HEK293 (cell line): ENCODE measurements around the gene SYTL2.
A peak's percentile ranks its signal among the peaks of the same experiment; 100 is the strongest.

Experiments
- HIC1 ChIP-seq: fragments of 450-650 bp; formaldehyde crosslinking; IDR thresholded peaks from 2 replicates; pipeline ENCODE4 v1.5.1; 2016; ENCODE audit warnings: missing biosample characterization, missing genetic modification characterization
- IKZF3 ChIP-seq: fragments of 450-650 bp; IDR thresholded peaks from 2 replicates; pipeline ENCODE4 v1.5.0; 2018; ENCODE audit warnings: missing biosample characterization, mild to moderate bottlenecking, missing genetic modification characterization, moderate library complexity
- KLF1 ChIP-seq: fragments of 450-650 bp; formaldehyde crosslinking; IDR thresholded peaks from 2 replicates; pipeline ENCODE4 v1.5.1; 2016; ENCODE audit warnings: missing biosample characterization, missing genetic modification characterization
- PATZ1 ChIP-seq: fragments of 450-650 bp; formaldehyde crosslinking; IDR thresholded peaks from 2 replicates; pipeline ENCODE4 v1.5.1; 2016; ENCODE audit warnings: missing biosample characterization, missing genetic modification characterization
- SCRT2 ChIP-seq: fragments of 450-650 bp; formaldehyde crosslinking; IDR thresholded peaks from 2 replicates; pipeline ENCODE4 v1.5.1; 2016; ENCODE audit warnings: missing biosample characterization, missing genetic modification characterization
- TRIM28 ChIP-seq: IDR thresholded peaks from 2 replicates; pipeline ENCODE4 v1.6.1; 2011; ENCODE audit warnings: low read length, control low read depth, borderline replicate concordance
- WT1 ChIP-seq: fragments of 450-650 bp; formaldehyde crosslinking; IDR thresholded peaks from 2 replicates; pipeline ENCODE4 v1.5.1; 2016; ENCODE audit warnings: missing biosample characterization, missing genetic modification characterization
- YY1 ChIP-seq: fragments of 450-650 bp; formaldehyde crosslinking; IDR thresholded peaks from 2 replicates; pipeline ENCODE4 v1.5.1; 2018; ENCODE audit warnings: missing biosample characterization, missing genetic modification characterization
- ZBTB1 ChIP-seq: fragments of 450-650 bp; formaldehyde crosslinking; IDR thresholded peaks from 2 replicates; pipeline ENCODE4 v1.5.1; 2016; ENCODE audit warnings: missing biosample characterization, missing genetic modification characterization
- ZBTB17 ChIP-seq: fragments of 450-650 bp; formaldehyde crosslinking; IDR thresholded peaks from 2 replicates; pipeline ENCODE4 v1.5.1; 2016; ENCODE audit warnings: missing biosample characterization, missing genetic modification characterization
- ZBTB20 ChIP-seq: fragments of 450-650 bp; formaldehyde crosslinking; IDR thresholded peaks from 2 replicates; pipeline ENCODE4 v1.5.1; 2016; ENCODE audit warnings: missing biosample characterization, missing genetic modification characterization
- ZNF121 ChIP-seq: fragments of 450-650 bp; formaldehyde crosslinking; IDR thresholded peaks from 2 replicates; pipeline ENCODE4 v1.5.1; 2016; ENCODE audit warnings: missing biosample characterization, missing genetic modification characterization
- ZNF148 ChIP-seq: fragments of 450-650 bp; formaldehyde crosslinking; IDR thresholded peaks from 2 replicates; pipeline ENCODE4 v1.5.0; 2017; ENCODE audit warnings: missing biosample characterization, missing genetic modification characterization, borderline replicate concordance
- ZNF16 ChIP-seq: fragments of 450-650 bp; formaldehyde crosslinking; IDR thresholded peaks from 2 replicates; pipeline ENCODE4 v1.5.1; 2016; ENCODE audit warnings: low read depth, missing biosample characterization, missing genetic modification characterization
- ZNF175 ChIP-seq: fragments of 450-650 bp; formaldehyde crosslinking; IDR thresholded peaks from 2 replicates; pipeline ENCODE4 v1.5.1; 2016; ENCODE audit warnings: missing biosample characterization, missing genetic modification characterization
- ZNF335 ChIP-seq: fragments of 450-650 bp; formaldehyde crosslinking; conservative IDR thresholded peaks from 2 replicates; pipeline ENCODE4 v1.5.1; 2016; ENCODE audit warnings: missing biosample characterization, missing genetic modification characterization
- ZNF37A ChIP-seq: fragments of 450-650 bp; IDR thresholded peaks from 2 replicates; pipeline ENCODE4 v1.5.1; 2018; ENCODE audit warnings: missing biosample characterization, missing genetic modification characterization
- ZNF514 ChIP-seq: fragments of 450-650 bp; formaldehyde crosslinking; IDR thresholded peaks from 2 replicates; pipeline ENCODE4 v1.5.1; 2016; ENCODE audit warnings: missing biosample characterization, missing genetic modification characterization
- ZNF518A ChIP-seq: fragments of 450-650 bp; formaldehyde crosslinking; conservative IDR thresholded peaks from 2 replicates; pipeline ENCODE4 v1.5.1; 2016; ENCODE audit warnings: low read depth, missing biosample characterization, missing genetic modification characterization
- ZNF544 ChIP-seq: fragments of 450-650 bp; formaldehyde crosslinking; IDR thresholded peaks from 2 replicates; pipeline ENCODE4 v1.5.0; 2017; ENCODE audit warnings: missing biosample characterization, missing genetic modification characterization
- ZNF624 ChIP-seq: fragments of 450-650 bp; formaldehyde crosslinking; IDR thresholded peaks from 2 replicates; pipeline ENCODE4 v1.5.1; 2017; ENCODE audit warnings: missing biosample characterization, missing genetic modification characterization
- ZNF626 ChIP-seq: fragments of 450-650 bp; sonication (Bioruptor Pico); formaldehyde crosslinking; IDR thresholded peaks from 2 replicates; pipeline ENCODE4 v1.5.1; 2018; ENCODE audit warnings: missing biosample characterization, missing genetic modification characterization, inconsistent platforms
- ZNF707 ChIP-seq: fragments of 450-650 bp; formaldehyde crosslinking; IDR thresholded peaks from 2 replicates; pipeline ENCODE4 v1.5.1; 2016; ENCODE audit warnings: missing biosample characterization, missing genetic modification characterization
- ZNF747 ChIP-seq: fragments of 450-650 bp; formaldehyde crosslinking; IDR thresholded peaks from 2 replicates; pipeline ENCODE4 v1.5.1; 2016; ENCODE audit warnings: missing biosample characterization, missing genetic modification characterization
- ZNF76 ChIP-seq: fragments of 450-650 bp; formaldehyde crosslinking; IDR thresholded peaks from 2 replicates; pipeline ENCODE4; 2016; ENCODE audit warnings: low read depth, missing biosample characterization, missing genetic modification characterization, borderline replicate concordance
- ZNF776 ChIP-seq: fragments of 450-650 bp; formaldehyde crosslinking; IDR thresholded peaks from 2 replicates; pipeline ENCODE4 v1.5.0; 2017; ENCODE audit warnings: missing biosample characterization, missing genetic modification characterization, borderline replicate concordance
- ZXDB ChIP-seq: fragments of 450-650 bp; formaldehyde crosslinking; IDR thresholded peaks from 2 replicates; pipeline ENCODE4 v1.5.1; 2016; ENCODE audit warnings: missing biosample characterization, missing genetic modification characterization

SYTL2 gene

GRCh38 chr11:85664615-85665481, 146.1 kb downstream of the SYTL2 start, which contains the start of gene CREBZF (continued):
- 0 out of 2 replicates have a peak, but pooled peaks have one; percentile 13 for TF ChIP-seq HIC1 (tag by site-specific recombination)
- no peak; the same call in 1 of the 2 replicates for TF ChIP-seq WT1
- TF ChIP-seq ZNF518A = peak; percentile 44; the same call in 1 of the 2 replicates
- TF ChIP-seq ZNF121 = no peak
- no peak for TF ChIP-seq ZNF16 (tag by site-specific recombination)
- TF ChIP-seq ZXDB = 0 out of 2 replicates have a peak, but pooled peaks have one; percentile 12
- TF ChIP-seq ZNF747 (tag by site-specific recombination) = no peak
- no peak for TF ChIP-seq SCRT2
- TF ChIP-seq ZNF624 (tag by site-specific recombination) = no peak
- TF ChIP-seq ZBTB1 (tag by site-specific recombination) = no peak
- TF ChIP-seq KLF1 (tag by site-specific recombination) = peak; percentile 25; the same call in 1 of the 2 replicates
- TF ChIP-seq ZNF626 (tag by site-specific recombination) = no peak
- no peak for TF ChIP-seq ZNF514 (tag by site-specific recombination)
- no peak for TF ChIP-seq ZNF776
- TF ChIP-seq YY1 = peak; percentile 41; the same call in 1 of the 2 replicates
- TF ChIP-seq ZBTB17 (tag by site-specific recombination) = no peak
- peak; percentile 23; the same call in 1 of the 2 replicates for TF ChIP-seq TRIM28
- no peak for TF ChIP-seq ZNF148
- TF ChIP-seq IKZF3 (tag by site-specific recombination) = no peak
- TF ChIP-seq PATZ1 (tag by site-specific recombination) = peak; percentile 71; the same call in 1 of the 2 replicates
- TF ChIP-seq ZNF707 = no peak
- TF ChIP-seq ZNF335 = peak; percentile 90
- peak; percentile 70 for TF ChIP-seq ZNF76 (tag by site-specific recombination)
- no peak for TF ChIP-seq ZBTB20
- no peak for TF ChIP-seq ZNF544 (tag by site-specific recombination)
- no peak for TF ChIP-seq ZNF37A (tag by site-specific recombination)
- no peak for TF ChIP-seq ZNF175 (tag by site-specific recombination)
